ENCODE measurements around the gene PDCL2. TPM values are rescaled to one million over a fixed set of nuclear protein-coding genes. Genes with fewer than 3 reads are reported as not detected.

The PDCL2 gene
- total and polyA plus RNA-seq, 12 donors: 0.94 TPM; not detected in 11

DNA sequence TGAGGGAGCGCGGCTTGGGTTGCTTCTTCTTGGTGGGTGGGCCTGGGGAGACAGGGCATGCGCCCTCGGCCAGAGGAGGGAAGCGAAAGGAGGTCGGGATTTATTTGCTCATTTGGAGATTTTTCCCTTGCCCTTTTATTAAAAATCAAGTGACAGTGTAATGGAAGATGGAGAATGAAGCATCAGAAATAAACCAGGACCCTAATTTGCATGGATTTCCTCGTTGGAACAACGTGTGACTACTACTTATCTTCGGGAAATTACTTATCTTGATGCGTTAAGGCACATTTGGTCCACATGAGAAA, 44.6 kb downstream of the PDCL2 start:
- intact Hi-C loops (cut with DNase I): loop anchor here (5.0 to 10.0 kb wide), 4 partner anchors 83 to 203 kb away; partner anchors contain the start of gene SRD5A3 (in 2 of the 2)
- no peak for TF ChIP-seq POLR2A (IDR thresholded peaks at IDR 0.05)
- TF ChIP-seq, protein P1, sequence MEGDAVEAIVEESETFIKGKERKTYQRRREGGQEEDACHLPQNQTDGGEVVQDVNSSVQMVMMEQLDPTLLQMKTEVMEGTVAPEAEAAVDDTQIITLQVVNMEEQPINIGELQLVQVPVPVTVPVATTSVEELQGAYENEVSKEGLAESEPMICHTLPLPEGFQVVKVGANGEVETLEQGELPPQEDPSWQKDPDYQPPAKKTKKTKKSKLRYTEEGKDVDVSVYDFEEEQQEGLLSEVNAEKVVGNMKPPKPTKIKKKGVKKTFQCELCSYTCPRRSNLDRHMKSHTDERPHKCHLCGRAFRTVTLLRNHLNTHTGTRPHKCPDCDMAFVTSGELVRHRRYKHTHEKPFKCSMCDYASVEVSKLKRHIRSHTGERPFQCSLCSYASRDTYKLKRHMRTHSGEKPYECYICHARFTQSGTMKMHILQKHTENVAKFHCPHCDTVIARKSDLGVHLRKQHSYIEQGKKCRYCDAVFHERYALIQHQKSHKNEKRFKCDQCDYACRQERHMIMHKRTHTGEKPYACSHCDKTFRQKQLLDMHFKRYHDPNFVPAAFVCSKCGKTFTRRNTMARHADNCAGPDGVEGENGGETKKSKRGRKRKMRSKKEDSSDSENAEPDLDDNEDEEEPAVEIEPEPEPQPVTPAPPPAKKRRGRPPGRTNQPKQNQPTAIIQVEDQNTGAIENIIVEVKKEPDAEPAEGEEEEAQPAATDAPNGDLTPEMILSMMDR (IDR thresholded peaks at IDR 0.05): no peak
- Histone ChIP-seq H3K4me1 (replicated peaks in 1 of 2) (peaks cover 10 to 18% of the 10 kb centered on the region in 2 donors), H3K4me3 (peak overlapping the region; percentile 26 to 96 (median 90)), H3K9me3 (replicated peaks in 1 of 3) (no peaks in the 10 kb centered on the region), H3K27me3 (no peaks in the 10 kb centered on the region), H3K27ac (peak overlapping the region in 4 of 5 donors; percentile 96 to 99 (median 98)), H3K36me3 (replicated peaks in 1 of 2) (no peaks in the 10 kb centered on the region)
- DNase-seq: no peak
- 0 to 2% (median 1%) methylated on average over 9 to 10 of the region's 10 CpGs for WGBS, 4 donors

DNA sequence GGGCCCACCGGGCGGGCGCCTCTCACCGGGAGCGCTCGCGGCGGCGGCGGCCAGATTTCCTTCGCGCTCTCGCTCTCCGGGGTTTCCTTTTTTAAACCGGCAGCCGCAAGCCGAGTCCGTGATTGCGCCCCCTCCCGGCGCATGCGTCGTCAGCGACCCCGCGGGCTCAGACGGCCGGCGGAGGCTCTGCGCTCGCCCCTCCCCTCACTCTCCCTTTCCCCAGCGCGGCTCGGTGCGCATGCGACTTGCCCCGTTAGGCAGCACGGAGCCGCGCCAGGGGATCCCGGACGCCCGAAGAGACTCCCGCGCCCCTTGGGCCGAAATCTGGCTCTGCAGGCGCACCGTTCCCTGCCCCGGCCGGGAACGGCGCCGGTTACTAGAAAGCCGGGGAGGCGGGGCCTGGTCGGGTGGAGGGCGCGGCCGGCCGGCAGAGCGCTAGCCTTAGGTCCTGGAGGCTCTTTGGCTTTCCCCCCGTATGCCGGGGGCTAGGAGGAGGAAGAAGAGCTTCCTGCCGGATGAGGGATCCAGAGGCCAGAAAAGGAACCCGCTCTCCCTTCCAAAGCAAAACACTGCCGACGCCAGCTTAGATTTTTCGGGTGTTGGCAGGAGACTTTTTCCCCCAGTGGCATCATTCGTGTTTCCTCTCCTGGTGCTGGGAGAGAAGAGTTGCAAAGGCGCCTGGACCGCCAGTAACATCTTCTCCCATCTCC, 45.1 kb downstream of the PDCL2 start, which contains the start of gene CLOCK:
TSS of gene CLOCK (minus strand) at position 154 of the 710 bp plus-strand sequence. CDS start 64,124 bp downstream, outside the sequence.
- Histone ChIP-seq H3K27ac (peak within 1 kb of the TSS; percentile 77 to 99 (median 97)), H3K9me3 (replicated peaks in 1 of 3) (no peaks in the 10 kb centered on the region), H3K36me3 (replicated peaks in 1 of 2) (no peaks in the 10 kb centered on the region), H3K27me3 (no peaks in the 10 kb centered on the region), H3K4me3 (peak within 1 kb of the TSS; percentile 85 to 96 (median 92)), H3K4me1 (replicated peaks in 1 of 2) (peaks cover 10 to 18% of the 10 kb centered on the region in 2 donors)
- DNase-seq: peak; percentile 85 to 91 (median 90)
- TF ChIP-seq POLR2A (IDR thresholded peaks at IDR 0.05): peak; percentile 61 to 78
- TF ChIP-seq, protein P1 (IDR thresholded peaks at IDR 0.05): peak in 5 of 6 experiments; percentile 26 to 69 (median 59)
- 0% methylated on average over 3 to 71 of the region's 71 CpGs for WGBS, 4 donors
- intact Hi-C loops (cut with DNase I): loop anchor here (5.0 to 10.0 kb wide), 4 partner anchors 82 to 202 kb away; partner anchors contain the start of gene SRD5A3 (in 2 of the 2)

DNA sequence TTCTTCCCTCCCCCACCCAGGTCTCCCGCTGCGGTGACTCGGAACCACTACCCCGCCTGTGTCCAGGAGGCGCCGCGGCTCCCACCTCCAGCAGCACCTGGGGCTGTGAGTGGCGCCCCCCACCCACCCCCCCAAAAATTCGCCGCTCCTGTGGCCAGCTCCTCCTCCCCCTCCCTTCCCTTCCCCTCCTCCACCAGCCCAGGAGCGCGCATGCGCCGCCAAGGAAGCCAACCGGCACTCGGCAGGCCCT, 45.6 kb downstream of the PDCL2 start:
- H3K9me3 ChIP-seq (replicated peaks in 1 of 3): no peaks in the 10 kb centered on the region
- DNase-seq: peak in 1 of 7 donors; percentile 83
- H3K27me3 ChIP-seq: no peaks in the 10 kb centered on the region
- intact Hi-C loops (cut with DNase I): loop anchor here (5.0 to 10.0 kb wide), 4 partner anchors 82 to 202 kb away; partner anchors contain the start of gene SRD5A3 (in 2 of the 2)
- peak overlapping the region in 3 of 4 donors; percentile 85 to 96 (median 95) for H3K4me3 ChIP-seq
- WGBS, 4 donors: 0 to 3% methylated on average over 15 to 16 of the region's 16 CpGs; no CpG with 5 or more reads in 2 of the 4 donors
- no peak for TF ChIP-seq POLR2A (IDR thresholded peaks at IDR 0.05)
- TF ChIP-seq, protein P1 (IDR thresholded peaks at IDR 0.05): no peak
- H3K27ac ChIP-seq: peak overlapping the region; percentile 76 to 99 (median 97)
- H3K4me1 ChIP-seq (replicated peaks in 1 of 2): peaks cover 10 to 18% of the 10 kb centered on the region in 2 donors
- no peaks in the 10 kb centered on the region for H3K36me3 ChIP-seq (replicated peaks in 1 of 2)

DNA sequence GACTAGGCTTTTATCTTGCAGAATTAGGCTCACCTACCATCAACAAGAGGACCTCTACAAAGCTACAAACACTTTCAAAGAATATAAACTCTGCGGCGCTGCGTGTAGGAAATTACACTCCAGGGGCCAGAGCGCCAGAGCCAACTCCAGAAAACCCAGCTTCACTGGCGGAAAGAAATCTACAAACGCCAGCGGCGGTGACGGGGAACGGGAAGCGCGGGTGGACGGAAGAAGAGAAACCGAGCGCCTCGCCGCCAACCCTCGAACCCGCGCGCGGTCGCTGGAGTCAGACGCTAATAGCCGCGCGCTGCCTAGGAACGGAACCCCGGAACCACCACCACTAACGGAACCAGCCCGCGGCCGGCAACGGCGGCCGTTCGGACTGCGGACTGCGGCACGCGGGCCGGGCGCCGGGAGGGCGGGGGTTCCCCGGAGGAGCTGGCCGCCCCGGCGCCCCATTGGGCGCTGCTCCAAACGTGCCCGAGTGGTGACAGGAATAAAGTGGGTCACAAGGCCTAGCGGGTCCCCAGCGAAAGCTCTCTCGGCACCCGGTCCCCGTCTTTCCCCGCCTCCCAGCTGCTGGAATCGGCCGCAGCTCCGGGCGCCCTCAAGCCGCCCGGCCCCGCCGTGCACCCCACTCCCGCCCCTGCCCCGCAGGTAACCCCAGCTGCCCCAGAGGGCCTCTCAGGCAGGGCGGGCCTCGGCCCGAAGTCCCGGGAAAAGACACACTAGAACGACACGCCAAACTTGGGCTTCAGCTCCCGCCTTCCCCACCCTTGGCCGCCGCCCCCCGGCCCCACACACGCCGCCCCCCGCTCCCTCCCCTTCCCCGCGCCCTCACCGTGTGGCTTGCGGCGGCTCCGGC, 46.2 kb downstream of the PDCL2 start:
- Histone ChIP-seq H3K27ac (peak overlapping the region; percentile 77 to 99 (median 97)), H3K27me3 (no peaks in the 10 kb centered on the region), H3K9me3 (replicated peaks in 1 of 3) (no peaks in the 10 kb centered on the region), H3K4me3 (peak overlapping the region; percentile 8 to 96 (median 92)), H3K36me3 (replicated peaks in 1 of 2) (no peaks in the 10 kb centered on the region), H3K4me1 (replicated peaks in 1 of 2) (peaks cover 15 to 21% of the 10 kb centered on the region in 2 donors)
- TF ChIP-seq, protein P1 (IDR thresholded peaks at IDR 0.05): no peak
- peak; percentile 31 to 72 for TF ChIP-seq POLR2A (IDR thresholded peaks at IDR 0.05)
- intact Hi-C loops (cut with DNase I): loop anchor here (5.0 to 10.0 kb wide), 4 partner anchors 81 to 201 kb away; partner anchors contain the start of gene SRD5A3 (in 2 of the 2)
- peak; percentile 79 to 88 (median 84) for DNase-seq
- WGBS, 4 donors: 0% methylated on average over 12 to 87 of the region's 87 CpGs
